Stimulated activated CD8-positive, alpha-beta memory T cell treated with anti-CD3 and anti-CD28 coated beads, Interleukin-4, amount 100 ng/mL, for 1 hour (primary cell): ENCODE results near the gene PTPN7.

ENCODE experiments used
- DNase-seq, 2 donors: peaks; one replicate each; pipeline ENCODE4 v3.0.0-alpha.2; 2020; ENCODE audit warnings: low read depth in 2 of 2, low spot score in 1 of 2

Gene PTPN7

GRCh38 chr1:202107801-202108731 is 52.3 kb downstream of the PTPN7 start:
- DNase-seq: no peak

GRCh38 chr1:202107321-202107761 is 53.1 kb downstream of the PTPN7 start:
- no peak for DNase-seq

GRCh38 chr1:202106340-202107254 is 53.8 kb downstream of the PTPN7 start:
- DNase-seq: no peak

GRCh38 chr1:202105571-202106339 is 54.6 kb downstream of the PTPN7 start:
- DNase-seq: no peak

DNA sequence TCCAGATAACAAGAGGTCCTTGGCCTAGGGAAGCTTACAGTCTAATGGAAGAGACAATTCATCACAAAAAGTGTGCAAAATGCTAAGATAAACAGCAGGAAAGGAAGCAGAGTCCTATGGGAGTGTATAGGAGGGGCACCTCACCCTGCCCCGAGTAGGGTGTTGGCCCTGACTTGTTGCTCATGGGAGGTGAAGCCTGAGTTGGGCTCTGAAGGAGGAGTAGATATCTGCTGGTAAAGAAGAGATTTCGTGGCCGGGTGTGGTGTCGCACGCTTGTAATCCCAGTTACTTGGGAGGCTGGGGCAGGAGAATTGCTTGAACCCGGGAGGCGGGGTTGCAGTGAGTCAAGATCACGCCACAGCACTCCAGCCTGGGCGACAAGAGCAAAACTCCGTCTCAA is 56.3 kb downstream of the PTPN7 start:
- no peak for DNase-seq

DNA sequence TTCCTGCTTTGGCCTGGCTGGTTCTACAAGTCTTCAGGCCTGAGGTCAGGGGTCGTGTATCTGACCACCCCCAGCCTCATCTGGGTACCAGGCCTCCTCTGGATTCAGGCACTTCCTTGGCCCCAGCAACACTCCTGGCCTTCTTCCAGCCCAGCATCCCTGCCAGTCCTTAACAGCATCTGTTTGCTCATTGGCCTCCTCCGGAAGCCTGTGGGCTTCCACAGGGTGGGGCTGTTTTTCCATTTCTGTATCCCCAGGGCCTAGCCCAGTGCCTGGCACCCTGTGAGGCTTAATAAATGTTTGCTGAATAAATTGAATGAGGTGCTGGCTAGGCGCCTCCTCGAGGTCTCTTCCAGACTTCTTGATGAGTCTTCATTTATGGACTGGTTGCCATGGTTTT is 59.2 kb downstream of the PTPN7 start:
- no peak for DNase-seq
